ENCODE data around the gene EFS.

Gene EFS

DNA sequence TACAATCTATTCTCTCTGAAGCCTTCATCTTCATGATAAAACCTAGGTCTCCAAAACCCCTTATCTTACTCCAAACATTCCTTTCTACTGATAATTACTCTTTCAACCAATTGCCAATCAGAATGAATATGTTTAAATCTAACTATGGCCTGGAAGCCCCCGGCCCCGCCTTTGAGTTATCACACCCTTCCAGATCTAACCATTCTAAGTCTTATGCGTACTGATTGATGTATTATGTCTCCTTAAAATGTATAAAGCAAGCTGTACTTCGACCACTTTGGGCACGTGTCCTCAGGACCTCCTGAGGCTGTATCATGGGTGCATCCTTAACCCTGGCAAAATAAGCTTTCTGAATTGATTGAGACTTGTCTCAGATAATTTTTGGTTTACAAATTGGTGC lies 29.3 kb downstream of the EFS start:
- TF ChIP-seq ZFP30 (CRISPR knock-in tag; IDR thresholded peaks at IDR 0.05) (no peak), OSR1 (CRISPR knock-in tag; IDR thresholded peaks at IDR 0.05) (no peak), SNAI2 (CRISPR knock-in tag; IDR thresholded peaks at IDR 0.05) (no peak), RARB (CRISPR knock-in tag; IDR thresholded peaks at IDR 0.05) (no peak), GLIS3 (CRISPR knock-in tag; IDR thresholded peaks at IDR 0.05) (no peak), ZNF565 (CRISPR knock-in tag; conservative IDR thresholded peaks at IDR 0.05; ENCODE audit: low read depth) (no peak), ZFP3 (CRISPR knock-in tag; IDR thresholded peaks at IDR 0.05) (no peak), ARNTL (CRISPR knock-in tag; IDR thresholded peaks at IDR 0.05; ENCODE audit: borderline replicate concordance, low read depth) (no peak), BACH2 (CRISPR knock-in tag; IDR thresholded peaks at IDR 0.05; ENCODE audit: borderline replicate concordance) (no peak), ISL1 (CRISPR knock-in tag; IDR thresholded peaks at IDR 0.05) (no peak), TOX (CRISPR knock-in tag; IDR thresholded peaks at IDR 0.05; ENCODE audit: borderline replicate concordance) (no peak), ZC3H10 (CRISPR knock-in tag; IDR thresholded peaks at IDR 0.05) (no peak), CSDC2 (CRISPR knock-in tag; IDR thresholded peaks at IDR 0.05) (no peak), TCF4 (CRISPR knock-in tag; IDR thresholded peaks at IDR 0.05; ENCODE audit: borderline replicate concordance) (no peak), PPARA (CRISPR knock-in tag; IDR thresholded peaks at IDR 0.05; ENCODE audit: borderline replicate concordance) (no peak)
- TF ChIP-seq, protein P1, sequence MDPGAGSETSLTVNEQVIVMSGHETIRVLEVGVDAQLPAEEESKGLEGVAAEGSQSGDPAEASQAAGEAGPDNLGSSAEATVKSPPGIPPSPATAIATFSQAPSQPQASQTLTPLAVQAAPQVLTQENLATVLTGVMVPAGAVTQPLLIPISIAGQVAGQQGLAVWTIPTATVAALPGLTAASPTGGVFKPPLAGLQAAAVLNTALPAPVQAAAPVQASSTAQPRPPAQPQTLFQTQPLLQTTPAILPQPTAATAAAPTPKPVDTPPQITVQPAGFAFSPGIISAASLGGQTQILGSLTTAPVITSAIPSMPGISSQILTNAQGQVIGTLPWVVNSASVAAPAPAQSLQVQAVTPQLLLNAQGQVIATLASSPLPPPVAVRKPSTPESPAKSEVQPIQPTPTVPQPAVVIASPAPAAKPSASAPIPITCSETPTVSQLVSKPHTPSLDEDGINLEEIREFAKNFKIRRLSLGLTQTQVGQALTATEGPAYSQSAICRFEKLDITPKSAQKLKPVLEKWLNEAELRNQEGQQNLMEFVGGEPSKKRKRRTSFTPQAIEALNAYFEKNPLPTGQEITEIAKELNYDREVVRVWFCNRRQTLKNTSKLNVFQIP (CRISPR knock-in tag; IDR thresholded peaks at IDR 0.05; ENCODE audit: borderline replicate concordance, low read depth) = no peak
- TF ChIP-seq, protein P2, sequence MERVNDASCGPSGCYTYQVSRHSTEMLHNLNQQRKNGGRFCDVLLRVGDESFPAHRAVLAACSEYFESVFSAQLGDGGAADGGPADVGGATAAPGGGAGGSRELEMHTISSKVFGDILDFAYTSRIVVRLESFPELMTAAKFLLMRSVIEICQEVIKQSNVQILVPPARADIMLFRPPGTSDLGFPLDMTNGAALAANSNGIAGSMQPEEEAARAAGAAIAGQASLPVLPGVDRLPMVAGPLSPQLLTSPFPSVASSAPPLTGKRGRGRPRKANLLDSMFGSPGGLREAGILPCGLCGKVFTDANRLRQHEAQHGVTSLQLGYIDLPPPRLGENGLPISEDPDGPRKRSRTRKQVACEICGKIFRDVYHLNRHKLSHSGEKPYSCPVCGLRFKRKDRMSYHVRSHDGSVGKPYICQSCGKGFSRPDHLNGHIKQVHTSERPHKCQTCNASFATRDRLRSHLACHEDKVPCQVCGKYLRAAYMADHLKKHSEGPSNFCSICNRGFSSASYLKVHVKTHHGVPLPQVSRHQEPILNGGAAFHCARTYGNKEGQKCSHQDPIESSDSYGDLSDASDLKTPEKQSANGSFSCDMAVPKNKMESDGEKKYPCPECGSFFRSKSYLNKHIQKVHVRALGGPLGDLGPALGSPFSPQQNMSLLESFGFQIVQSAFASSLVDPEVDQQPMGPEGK (CRISPR knock-in tag; IDR thresholded peaks at IDR 0.05; ENCODE audit: borderline replicate concordance) = no peak
- TF ChIP-seq, protein P3, sequence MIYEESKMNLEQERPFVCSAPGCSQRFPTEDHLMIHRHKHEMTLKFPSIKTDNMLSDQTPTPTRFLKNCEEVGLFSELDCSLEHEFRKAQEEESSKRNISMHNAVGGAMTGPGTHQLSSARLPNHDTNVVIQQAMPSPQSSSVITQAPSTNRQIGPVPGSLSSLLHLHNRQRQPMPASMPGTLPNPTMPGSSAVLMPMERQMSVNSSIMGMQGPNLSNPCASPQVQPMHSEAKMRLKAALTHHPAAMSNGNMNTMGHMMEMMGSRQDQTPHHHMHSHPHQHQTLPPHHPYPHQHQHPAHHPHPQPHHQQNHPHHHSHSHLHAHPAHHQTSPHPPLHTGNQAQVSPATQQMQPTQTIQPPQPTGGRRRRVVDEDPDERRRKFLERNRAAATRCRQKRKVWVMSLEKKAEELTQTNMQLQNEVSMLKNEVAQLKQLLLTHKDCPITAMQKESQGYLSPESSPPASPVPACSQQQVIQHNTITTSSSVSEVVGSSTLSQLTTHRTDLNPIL (CRISPR knock-in tag; IDR thresholded peaks at IDR 0.05; ENCODE audit: low read depth) = no peak
- no peak for ATAC-seq

DNA sequence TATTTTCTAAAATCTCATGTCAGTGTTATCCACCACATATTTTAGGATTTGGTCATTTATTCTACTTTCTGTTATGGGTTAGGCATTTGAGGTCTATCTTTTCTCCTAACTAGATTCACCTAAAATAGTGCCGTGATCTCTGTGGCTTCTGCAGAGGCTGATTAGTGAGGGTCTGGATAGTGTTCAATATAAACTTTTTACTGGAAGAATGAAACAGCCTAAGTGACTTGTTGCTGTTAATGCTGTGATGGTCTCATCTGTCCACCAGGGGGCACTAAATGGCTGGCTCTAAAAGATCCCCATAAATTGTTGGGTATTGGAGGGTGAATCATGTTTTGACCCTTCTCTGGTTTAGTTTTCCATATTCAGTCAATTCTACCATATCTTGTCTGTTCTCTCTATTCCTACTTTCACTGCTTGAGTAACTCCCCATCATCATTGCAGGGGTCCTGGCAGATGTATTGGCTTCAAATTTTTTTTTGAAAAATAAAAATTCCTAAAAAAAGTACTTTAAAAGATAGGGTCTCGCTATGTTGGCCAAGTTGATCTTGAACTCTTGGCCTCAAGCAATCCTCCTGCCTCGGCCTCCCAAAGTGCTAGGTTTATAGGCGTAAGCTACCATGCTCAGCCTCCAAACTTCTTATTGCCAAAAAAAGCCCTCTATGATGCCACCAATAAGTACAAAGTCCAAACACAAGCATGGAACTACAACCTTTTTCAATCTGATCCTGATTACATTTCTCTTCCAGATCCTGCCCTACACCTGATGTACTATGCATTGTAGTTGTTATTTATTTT lies 36.8 kb downstream of the EFS start:
- no peak for TF ChIP-seq ISL1 (CRISPR knock-in tag; IDR thresholded peaks at IDR 0.05)
- TF ChIP-seq ESRRG (CRISPR knock-in tag; IDR thresholded peaks at IDR 0.05) = no peak
- TF ChIP-seq CSDC2 (CRISPR knock-in tag; IDR thresholded peaks at IDR 0.05) = no peak
- no peak for TF ChIP-seq BACH2 (CRISPR knock-in tag; IDR thresholded peaks at IDR 0.05; ENCODE audit: borderline replicate concordance)
- TF ChIP-seq, protein P1 (CRISPR knock-in tag; IDR thresholded peaks at IDR 0.05; ENCODE audit: borderline replicate concordance, low read depth) = no peak
- TF ChIP-seq SNAI2 (CRISPR knock-in tag; IDR thresholded peaks at IDR 0.05) = no peak
- TF ChIP-seq RARB (CRISPR knock-in tag; IDR thresholded peaks at IDR 0.05) = no peak
- TF ChIP-seq, protein P4, sequence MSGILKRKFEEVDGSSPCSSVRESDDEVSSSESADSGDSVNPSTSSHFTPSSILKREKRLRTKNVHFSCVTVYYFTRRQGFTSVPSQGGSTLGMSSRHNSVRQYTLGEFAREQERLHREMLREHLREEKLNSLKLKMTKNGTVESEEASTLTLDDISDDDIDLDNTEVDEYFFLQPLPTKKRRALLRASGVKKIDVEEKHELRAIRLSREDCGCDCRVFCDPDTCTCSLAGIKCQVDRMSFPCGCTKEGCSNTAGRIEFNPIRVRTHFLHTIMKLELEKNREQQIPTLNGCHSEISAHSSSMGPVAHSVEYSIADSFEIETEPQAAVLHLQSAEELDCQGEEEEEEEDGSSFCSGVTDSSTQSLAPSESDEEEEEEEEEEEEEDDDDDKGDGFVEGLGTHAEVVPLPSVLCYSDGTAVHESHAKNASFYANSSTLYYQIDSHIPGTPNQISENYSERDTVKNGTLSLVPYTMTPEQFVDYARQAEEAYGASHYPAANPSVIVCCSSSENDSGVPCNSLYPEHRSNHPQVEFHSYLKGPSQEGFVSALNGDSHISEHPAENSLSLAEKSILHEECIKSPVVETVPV (CRISPR knock-in tag; IDR thresholded peaks at IDR 0.05) = no peak
- no peak for TF ChIP-seq ZC3H10 (CRISPR knock-in tag; IDR thresholded peaks at IDR 0.05)
- no peak for TF ChIP-seq GLIS3 (CRISPR knock-in tag; IDR thresholded peaks at IDR 0.05)
- no peak for TF ChIP-seq OSR1 (CRISPR knock-in tag; IDR thresholded peaks at IDR 0.05)
- TF ChIP-seq, protein P2 (CRISPR knock-in tag; IDR thresholded peaks at IDR 0.05; ENCODE audit: borderline replicate concordance) = no peak
- TF ChIP-seq ARNTL (CRISPR knock-in tag; IDR thresholded peaks at IDR 0.05; ENCODE audit: borderline replicate concordance, low read depth) = no peak
- TF ChIP-seq ZNF70 (CRISPR knock-in tag; IDR thresholded peaks at IDR 0.05) = no peak
- TF ChIP-seq ZFP30 (CRISPR knock-in tag; IDR thresholded peaks at IDR 0.05) = no peak
- TF ChIP-seq PPARA (CRISPR knock-in tag; IDR thresholded peaks at IDR 0.05; ENCODE audit: borderline replicate concordance) = no peak
- no peak for TF ChIP-seq ZNF565 (CRISPR knock-in tag; conservative IDR thresholded peaks at IDR 0.05; ENCODE audit: low read depth)
- peak; percentile 91 for ATAC-seq
